Measurements from ENCODE around the gene ANK3. TPM values are rescaled to one million over a fixed set of nuclear protein-coding genes. Genes with fewer than 3 reads are reported as not detected.

ANK3 gene
- total and polyA plus RNA-seq, 3 donors from 2014 or later = 23.5 to 39.9 (median 38.6) TPM

DNA sequence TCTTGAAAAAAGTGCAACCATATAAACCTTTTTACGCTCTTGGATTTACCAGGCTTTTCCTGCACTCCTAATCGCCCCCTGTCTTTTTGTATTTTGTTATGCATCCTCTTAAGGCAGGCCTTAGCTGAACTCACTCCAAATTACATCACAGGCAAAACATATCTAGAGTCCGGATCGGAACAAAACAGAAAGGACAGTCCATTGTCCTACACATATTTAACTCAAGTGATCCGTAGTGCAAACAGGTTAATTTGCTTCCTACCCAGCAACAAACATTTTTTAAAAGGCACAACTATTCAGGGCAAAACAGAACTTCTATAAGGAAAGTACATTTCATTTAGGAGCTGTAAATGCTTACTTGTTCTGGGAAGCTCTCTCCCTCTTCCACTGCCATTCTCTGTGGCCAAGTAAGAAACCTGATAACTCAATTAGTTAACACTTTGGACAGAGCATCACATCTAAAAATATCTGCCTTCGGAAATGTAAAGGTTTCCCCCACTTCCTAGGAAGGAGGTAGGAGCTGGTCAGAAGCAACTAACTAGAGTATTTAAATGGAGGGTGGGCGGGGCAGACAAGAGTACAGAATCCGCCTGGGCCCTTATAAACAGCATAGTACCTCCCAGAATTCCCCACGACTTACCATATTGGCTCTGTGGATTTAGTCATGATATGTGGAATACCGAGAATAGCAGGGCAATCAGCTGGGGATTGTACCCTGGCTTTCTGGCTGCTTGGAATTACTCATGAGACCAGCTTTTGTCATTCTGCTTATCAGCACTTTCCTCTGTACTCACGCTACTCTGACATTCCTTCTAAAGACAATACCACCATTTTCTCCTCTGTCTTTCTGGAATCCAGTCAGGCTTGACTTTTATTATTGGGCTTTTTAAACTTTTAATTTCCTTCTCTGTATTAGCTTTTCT, 89.5 kb downstream of the ANK3 start:
- Histone ChIP-seq H3K9me3 (no peaks in the 10 kb centered on the region), H3K4me1 (no peaks in the 10 kb centered on the region), H3K36me3 (ENCODE audit: low read depth, missing control alignments) (no peaks in the 10 kb centered on the region), H3K27ac (no peak overlapping the region), H3K27me3 (no peaks in the 10 kb centered on the region), H3K4me3 (no peak overlapping the region)
- intact Hi-C loops (cut with DNase I; ENCODE audit: low total_unique reads) = no loop called here
- peak; percentile 15 for DNase-seq
- TF ChIP-seq, protein P1, sequence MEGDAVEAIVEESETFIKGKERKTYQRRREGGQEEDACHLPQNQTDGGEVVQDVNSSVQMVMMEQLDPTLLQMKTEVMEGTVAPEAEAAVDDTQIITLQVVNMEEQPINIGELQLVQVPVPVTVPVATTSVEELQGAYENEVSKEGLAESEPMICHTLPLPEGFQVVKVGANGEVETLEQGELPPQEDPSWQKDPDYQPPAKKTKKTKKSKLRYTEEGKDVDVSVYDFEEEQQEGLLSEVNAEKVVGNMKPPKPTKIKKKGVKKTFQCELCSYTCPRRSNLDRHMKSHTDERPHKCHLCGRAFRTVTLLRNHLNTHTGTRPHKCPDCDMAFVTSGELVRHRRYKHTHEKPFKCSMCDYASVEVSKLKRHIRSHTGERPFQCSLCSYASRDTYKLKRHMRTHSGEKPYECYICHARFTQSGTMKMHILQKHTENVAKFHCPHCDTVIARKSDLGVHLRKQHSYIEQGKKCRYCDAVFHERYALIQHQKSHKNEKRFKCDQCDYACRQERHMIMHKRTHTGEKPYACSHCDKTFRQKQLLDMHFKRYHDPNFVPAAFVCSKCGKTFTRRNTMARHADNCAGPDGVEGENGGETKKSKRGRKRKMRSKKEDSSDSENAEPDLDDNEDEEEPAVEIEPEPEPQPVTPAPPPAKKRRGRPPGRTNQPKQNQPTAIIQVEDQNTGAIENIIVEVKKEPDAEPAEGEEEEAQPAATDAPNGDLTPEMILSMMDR (IDR thresholded peaks at IDR 0.05) = no peak
- no peak for TF ChIP-seq POLR2A (IDR thresholded peaks at IDR 0.05)
- 59 to 64% methylated on average over 11 of the region's 11 CpGs for WGBS, 2 donors

DNA sequence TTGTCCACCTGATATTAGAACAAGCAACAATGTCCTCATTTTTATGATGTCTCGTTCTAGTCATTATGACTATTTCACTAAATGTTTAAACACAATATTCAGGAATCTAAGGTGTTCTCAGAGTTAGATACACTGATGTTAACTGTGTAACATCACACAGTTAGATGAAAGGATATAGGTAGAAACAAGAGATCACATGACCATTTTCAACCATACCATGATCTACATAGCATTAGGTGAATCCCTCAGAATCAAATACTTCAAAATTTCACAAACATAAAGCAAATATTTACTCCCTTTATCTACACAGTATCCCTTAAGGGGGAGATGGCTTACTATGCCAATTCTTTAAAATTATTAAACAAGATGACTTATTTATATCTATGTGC, 90.3 kb downstream of the ANK3 start:
- H3K27me3 ChIP-seq = no peaks in the 10 kb centered on the region
- H3K4me3 ChIP-seq = no peak overlapping the region
- 76% methylated on average over 1 of the region's 1 CpG for WGBS, 2 donors
- H3K27ac ChIP-seq = no peak overlapping the region
- TF ChIP-seq, protein P1 (IDR thresholded peaks at IDR 0.05) = no peak
- TF ChIP-seq POLR2A (IDR thresholded peaks at IDR 0.05) = no peak
- no peak for DNase-seq
- intact Hi-C loops (cut with DNase I; ENCODE audit: low total_unique reads) = no loop called here
- no peaks in the 10 kb centered on the region for H3K9me3 ChIP-seq
- H3K4me1 ChIP-seq = no peaks in the 10 kb centered on the region
- H3K36me3 ChIP-seq (ENCODE audit: low read depth, missing control alignments) = no peaks in the 10 kb centered on the region

DNA sequence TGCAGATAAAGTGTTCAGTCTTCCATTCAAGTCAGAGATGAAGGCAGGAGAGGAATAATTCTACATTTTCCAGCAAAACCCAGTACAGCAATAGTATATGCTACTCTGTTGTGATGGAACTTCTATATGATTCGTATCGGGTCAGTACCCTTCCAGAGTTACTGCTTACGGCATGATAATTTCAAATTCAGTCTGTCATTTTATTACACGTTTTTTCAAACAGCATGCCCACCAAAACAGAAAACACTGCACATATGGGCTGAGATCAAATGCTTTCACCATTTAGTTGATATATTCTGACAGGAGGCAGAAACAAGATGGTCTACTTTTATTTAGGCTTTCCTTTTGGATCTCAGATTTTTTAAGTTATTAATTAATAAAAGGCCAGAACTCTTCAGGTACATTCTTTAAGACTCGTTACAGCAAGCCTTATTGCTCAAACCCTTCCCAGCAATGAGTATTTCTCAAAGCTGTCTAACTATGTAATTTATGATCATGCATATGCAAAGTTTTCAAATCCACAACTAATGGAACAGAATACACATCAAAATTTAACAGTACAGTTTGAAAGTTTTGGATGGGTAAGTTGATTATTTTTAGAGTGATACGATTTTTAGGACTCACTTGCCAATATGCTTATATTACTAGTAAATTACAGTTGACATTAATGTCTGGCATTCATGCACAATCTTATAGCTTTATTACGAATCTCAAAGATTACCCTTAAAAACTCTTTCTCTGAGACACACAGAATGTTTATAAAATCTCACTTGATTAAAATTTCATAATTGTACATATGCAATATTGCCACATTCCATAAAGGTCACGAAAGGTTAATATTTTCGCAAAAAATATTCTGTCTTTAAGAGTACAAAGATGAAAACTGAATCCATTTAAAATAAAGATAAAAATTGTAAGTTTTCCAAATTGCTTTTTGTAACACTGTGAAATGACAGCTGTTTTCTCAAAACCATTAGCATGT, 91.0 kb downstream of the ANK3 start:
- Histone ChIP-seq H3K4me3 (no peak overlapping the region), H3K4me1 (no peaks in the 10 kb centered on the region), H3K27me3 (no peaks in the 10 kb centered on the region), H3K27ac (no peak overlapping the region), H3K9me3 (no peaks in the 10 kb centered on the region), H3K36me3 (ENCODE audit: low read depth, missing control alignments) (no peaks in the 10 kb centered on the region)
- DNase-seq = no peak
- intact Hi-C loops (cut with DNase I; ENCODE audit: low total_unique reads) = no loop called here
- no peak for TF ChIP-seq POLR2A (IDR thresholded peaks at IDR 0.05)
- TF ChIP-seq, protein P1 (IDR thresholded peaks at IDR 0.05) = no peak
- WGBS, 2 donors = 85 to 88% methylated on average over 9 of the region's 9 CpGs

DNA sequence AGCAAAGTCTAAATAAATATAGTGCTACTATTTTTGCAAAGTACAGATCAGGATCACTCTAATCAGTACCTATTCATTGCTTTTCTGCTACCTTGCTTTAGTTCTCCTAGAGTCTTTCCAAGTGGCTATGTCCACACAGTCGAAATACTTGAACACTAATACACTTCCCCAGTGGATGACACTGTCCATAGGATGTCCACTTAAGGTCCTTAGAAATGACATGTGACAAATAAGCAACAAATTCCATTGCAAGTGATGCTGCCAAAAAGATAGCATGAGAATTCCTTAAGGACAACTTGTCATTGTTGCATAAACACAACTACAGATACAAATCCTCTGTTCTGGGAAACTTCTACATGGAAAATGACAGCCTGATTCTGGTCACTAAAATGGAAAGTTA, 93.6 kb downstream of the ANK3 start:
- H3K36me3 ChIP-seq (ENCODE audit: low read depth, missing control alignments) = no peaks in the 10 kb centered on the region
- no peak overlapping the region for H3K4me3 ChIP-seq
- no peaks in the 10 kb centered on the region for H3K27me3 ChIP-seq
- no peak for DNase-seq
- TF ChIP-seq, protein P1 (IDR thresholded peaks at IDR 0.05) = no peak
- no peak for TF ChIP-seq POLR2A (IDR thresholded peaks at IDR 0.05)
- no peaks in the 10 kb centered on the region for H3K4me1 ChIP-seq
- no peak overlapping the region for H3K27ac ChIP-seq
- WGBS, 2 donors = 85% methylated on average over 1 of the region's 1 CpG
- no peaks in the 10 kb centered on the region for H3K9me3 ChIP-seq
- intact Hi-C loops (cut with DNase I; ENCODE audit: low total_unique reads) = no loop called here

Data from testis (tissue), 3 donors.